ENCODE results near the gene SEPTIN11. TPM values are rescaled to one million over a fixed set of nuclear protein-coding genes. Genes with fewer than 3 reads are reported as not detected.

Gene SEPTIN11
- total RNA-seq, 1 experiment from 2014 or later: 121 TPM

DNA sequence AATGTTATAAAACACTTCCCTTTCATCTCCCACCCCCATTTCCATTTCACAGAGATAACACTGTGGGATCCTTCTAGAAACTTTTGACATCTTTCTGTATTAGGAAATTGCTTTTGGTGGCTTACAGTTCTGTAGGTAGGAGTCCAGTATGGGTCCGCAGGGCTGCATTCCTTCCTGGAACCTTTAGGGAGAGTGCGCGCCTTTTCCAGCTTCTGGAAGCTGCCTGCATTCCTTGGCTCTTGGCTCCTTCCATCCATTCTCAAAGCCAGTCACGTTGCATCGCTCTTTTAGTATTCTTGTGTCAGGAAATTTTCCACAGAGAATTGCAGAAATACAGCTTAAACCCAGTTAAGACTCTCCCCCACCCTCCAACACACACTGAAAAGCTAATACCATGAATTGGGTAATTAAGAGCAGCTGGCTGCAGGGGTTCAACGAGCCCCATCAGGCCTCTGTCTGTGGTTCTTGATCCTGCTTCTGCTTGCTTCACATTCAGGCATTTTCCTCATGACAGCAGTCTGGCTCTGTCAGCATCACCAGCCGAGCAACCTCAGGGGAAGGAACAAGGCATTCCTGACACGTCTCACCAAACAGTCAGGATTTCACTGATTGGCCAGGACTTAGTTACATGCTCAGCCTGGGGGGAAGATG, 48.8 kb downstream of the SEPTIN11 start:
- ChIA-PET POLR2A (ENCODE audit: low non-redundant PET) (no interaction called here), CTCF (no interaction called here)
- Histone ChIP-seq H3K4me3 (ENCODE audit: low read depth, low read length, poor library complexity, severe bottlenecking) (no peak overlapping the region), H3K36me3 (ENCODE audit: insufficient read depth, low read length, poor library complexity, severe bottlenecking) (peaks cover 8% of the 10 kb centered on the region), H3K27me3 (replicated peaks; ENCODE audit: insufficient read depth, low read depth, low read length, poor library complexity) (no peaks in the 10 kb centered on the region), H3K9me3 (ENCODE audit: low read depth, low read length, poor library complexity, severe bottlenecking) (no peaks in the 10 kb centered on the region), H3K4me1 (ENCODE audit: insufficient read depth, low read length, poor library complexity, severe bottlenecking) (peaks cover 28% of the 10 kb centered on the region), H3K27ac (ENCODE audit: low read depth, low read length, poor library complexity, severe bottlenecking) (no peak overlapping the region)
- BruUV-seq (replicated peaks): no TSS peak
- no peak for DNase-seq (ENCODE audit: low spot score)
- TF ChIP-seq, protein P1, sequence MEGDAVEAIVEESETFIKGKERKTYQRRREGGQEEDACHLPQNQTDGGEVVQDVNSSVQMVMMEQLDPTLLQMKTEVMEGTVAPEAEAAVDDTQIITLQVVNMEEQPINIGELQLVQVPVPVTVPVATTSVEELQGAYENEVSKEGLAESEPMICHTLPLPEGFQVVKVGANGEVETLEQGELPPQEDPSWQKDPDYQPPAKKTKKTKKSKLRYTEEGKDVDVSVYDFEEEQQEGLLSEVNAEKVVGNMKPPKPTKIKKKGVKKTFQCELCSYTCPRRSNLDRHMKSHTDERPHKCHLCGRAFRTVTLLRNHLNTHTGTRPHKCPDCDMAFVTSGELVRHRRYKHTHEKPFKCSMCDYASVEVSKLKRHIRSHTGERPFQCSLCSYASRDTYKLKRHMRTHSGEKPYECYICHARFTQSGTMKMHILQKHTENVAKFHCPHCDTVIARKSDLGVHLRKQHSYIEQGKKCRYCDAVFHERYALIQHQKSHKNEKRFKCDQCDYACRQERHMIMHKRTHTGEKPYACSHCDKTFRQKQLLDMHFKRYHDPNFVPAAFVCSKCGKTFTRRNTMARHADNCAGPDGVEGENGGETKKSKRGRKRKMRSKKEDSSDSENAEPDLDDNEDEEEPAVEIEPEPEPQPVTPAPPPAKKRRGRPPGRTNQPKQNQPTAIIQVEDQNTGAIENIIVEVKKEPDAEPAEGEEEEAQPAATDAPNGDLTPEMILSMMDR (conservative IDR thresholded peaks at IDR 0.05; ENCODE audit: low read depth, low read length): no peak
- no peak for TF ChIP-seq EZH2 (IDR thresholded peaks at IDR 0.05; ENCODE audit: borderline replicate concordance, low read depth, low read length, poor library complexity, severe bottlenecking)
- intact Hi-C loops (cut with micrococcal nuclease; ENCODE audit: unreplicated experiment): loop anchor here (5.0 kb wide), 1 partner anchor 46 kb away; no protein-coding TSS in a partner anchor

Other genes with a start within 250 kb of the SEPTIN11 start
- gene SOWAHB, start 51.6 kb upstream of the SEPTIN11 start, total RNA-seq (2021): 0.13 and 0.15 TPM in 2 replicates
- 133 and 134 TPM in 2 replicates for gene CCNI, start 126.2 kb downstream of the SEPTIN11 start, total RNA-seq (2021)
- 9.2 and 12.9 TPM in 2 replicates for gene CCNG2, start 207.5 kb downstream of the SEPTIN11 start, total RNA-seq (2021)